Measurements from ENCODE around the gene PITPNB.

Gene PITPNB

GRCh38 chr22:27878541-27878940, 40.5 kb downstream of the PITPNB start:
- no peak for DNase-seq

- DNase-seq, result no peak
These were observed 41.6 kb downstream of the PITPNB start for GRCh38 chr22:27877501-27877900.

GRCh38 chr22:27876684-27877083, 42.4 kb downstream of the PITPNB start:
- no peak for DNase-seq

GRCh38 chr22:27875951-27876350, 43.1 kb downstream of the PITPNB start:
- DNase-seq, result no peak

- DNase-seq, result no peak
These were observed 44.3 kb downstream of the PITPNB start for GRCh38 chr22:27874764-27875163.

- DNase-seq, result no peak
These were observed 44.9 kb downstream of the PITPNB start for GRCh38 chr22:27874185-27874584.

- no peak for DNase-seq
These were observed 45.6 kb downstream of the PITPNB start for GRCh38 chr22:27873472-27873871.

- DNase-seq, result no peak
These were observed 46.6 kb downstream of the PITPNB start for GRCh38 chr22:27872488-27872887.

- DNase-seq, result no peak
These were observed 47.6 kb downstream of the PITPNB start for GRCh38 chr22:27871306-27872014.

- DNase-seq, result no peak
These were observed 48.5 kb downstream of the PITPNB start for GRCh38 chr22:27870234-27871191.

GRCh38 chr22:27868732-27869282, 50.2 kb downstream of the PITPNB start:
- no peak for DNase-seq

GRCh38 chr22:27867953-27868731, 50.9 kb downstream of the PITPNB start:
- no peak for DNase-seq

GRCh38 chr22:27867085-27867952, 51.7 kb downstream of the PITPNB start:
- DNase-seq, result no peak

- no peak for DNase-seq
These were observed 52.6 kb downstream of the PITPNB start for GRCh38 chr22:27866135-27867084.

GRCh38 chr22:27865496-27865895, 53.6 kb downstream of the PITPNB start:
- DNase-seq, result no peak

GRCh38 chr22:27863556-27863955, 55.5 kb downstream of the PITPNB start:
- DNase-seq, result no peak

GRCh38 chr22:27863001-27863400, 56.1 kb downstream of the PITPNB start:
- no peak for DNase-seq

GRCh38 chr22:27859336-27859735, 59.7 kb downstream of the PITPNB start:
- no peak for DNase-seq

- no peak for DNase-seq
These were observed 60.4 kb downstream of the PITPNB start for GRCh38 chr22:27858626-27859025.

- no peak for DNase-seq
These were observed 61.6 kb downstream of the PITPNB start for GRCh38 chr22:27857443-27857842.

- DNase-seq, result no peak
These were observed 62.7 kb downstream of the PITPNB start for GRCh38 chr22:27856386-27856785.

All from SHP77 (cell line).